DND-41 (cell line): ENCODE measurements around the gene IL12RB2.

Experiments
- ATAC-seq: fragments of 200-7000 bp; cut with Tn5 transposase; 3 replicates; pipeline ENCODE4 v1.9.1; 2021; ENCODE audit warnings: low read depth; ENCODE audit not compliant: insufficient read depth
- DNase-seq: peaks from one replicate; pipeline ENCODE4 v3.0.0-alpha.2; 2020
- H2AFZ ChIP-seq: 2 replicates; pipeline ENCODE4 v1.6.0; 2012; ENCODE audit warnings: low read depth, low read length
- H3K27ac ChIP-seq: 2 replicates; pipeline ENCODE4 v1.5.1; 2012; ENCODE audit warnings: low read length, inconsistent platforms
- H3K27me3 ChIP-seq: fragments of 200-600 bp; sonication (generic); 2 replicates; pipeline ENCODE4 v1.6.0; 2012; ENCODE audit warnings: low read length, mild to moderate bottlenecking, inconsistent platforms; ENCODE audit not compliant: insufficient read depth, poor library complexity
- H3K36me3 ChIP-seq: 2 replicates; pipeline ENCODE4 v1.5.1; 2012; ENCODE audit warnings: low read length, inconsistent platforms; ENCODE audit not compliant: insufficient read depth
- H3K4me1 ChIP-seq: 2 replicates; pipeline ENCODE4 v1.5.1; 2012; ENCODE audit warnings: mild to moderate bottlenecking, low read length; ENCODE audit not compliant: insufficient read depth
- H3K4me2 ChIP-seq: 2 replicates; pipeline ENCODE4 v1.6.0; 2012; ENCODE audit warnings: mild to moderate bottlenecking, moderate library complexity, low read length, inconsistent platforms; ENCODE audit not compliant: insufficient read depth
- H3K4me3 ChIP-seq, 2 experiments: fragments of 200-600 bp in 1 of 2; shearing (Covaris generic) in 1 of 2; 2 replicates each; pipeline ENCODE4 v1.5.1; 2012 to 2016; ENCODE audit warnings: inconsistent platforms in 2 of 2, low read length in 2 of 2, mild to moderate bottlenecking in 2 of 2, low read depth in 1 of 2, moderate library complexity in 1 of 2
- H3K79me2 ChIP-seq: 2 replicates; pipeline ENCODE4 v1.6.0; 2012; ENCODE audit warnings: low read length, inconsistent platforms; ENCODE audit not compliant: insufficient read depth
- H3K9ac ChIP-seq: 2 replicates; pipeline ENCODE4 v1.6.0; 2012; ENCODE audit warnings: low read depth, mild to moderate bottlenecking, inconsistent platforms, low read length, moderate library complexity
- H3K9me3 ChIP-seq: 2 replicates; pipeline ENCODE4 v1.5.1; 2012; ENCODE audit warnings: low read length, moderate library complexity, mild to moderate bottlenecking, inconsistent platforms; ENCODE audit not compliant: insufficient read depth, severe bottlenecking
- H4K20me1 ChIP-seq: 2 replicates; pipeline ENCODE4 v1.6.0; 2012; ENCODE audit warnings: low read length; ENCODE audit not compliant: insufficient read depth
- CTCF ChIP-seq: IDR thresholded peaks from 2 replicates; pipeline ENCODE4 v1.5.1; 2012; ENCODE audit warnings: borderline replicate concordance, low read length, moderate library complexity, mild to moderate bottlenecking; ENCODE audit not compliant: poor library complexity, severe bottlenecking; ENCODE audit errors: extremely low read depth
- EZH2 ChIP-seq: IDR thresholded peaks from 3 replicates; pipeline ENCODE4 v1.6.1; 2012; ENCODE audit warnings: borderline replicate concordance, low read depth, mild to moderate bottlenecking, moderate library complexity, low read length, inconsistent platforms; ENCODE audit not compliant: severe bottlenecking

IL12RB2 gene

GRCh38 chr1:67307251-67308060 lies at the start of gene IL12RB2:
Gene IL12RB2, plus strand, starts transcription at chr1:67307873. Its CDS starts 12,496 bp downstream, at chr1:67320369.
- Histone ChIP-seq H3K27ac (no peak within 1 kb of the TSS), H3K4me3 (no peak within 1 kb of the TSS), H3K4me1 (no peaks in the 10 kb centered on the region), H3K27me3 (no peaks in the 10 kb centered on the region), H3K9me3 (no peaks in the 10 kb centered on the region), H3K36me3 (no peaks in the 10 kb centered on the region), H3K4me2 (no peak within 1 kb of the TSS), H2AFZ (no peak within 1 kb of the TSS), H3K79me2 (no peaks in the 10 kb centered on the region), H3K9ac (no peak within 1 kb of the TSS), H4K20me1 (no peaks in the 10 kb centered on the region)
- ATAC-seq: no peak
- DNase-seq: no peak
- TF ChIP-seq CTCF (no peak), EZH2 (no peak)

GRCh38 chr1:67261680-67262079 lies 46.0 kb upstream of the IL12RB2 start:
- Histone ChIP-seq H3K9ac (no peak overlapping the region), H3K79me2 (no peaks in the 10 kb centered on the region), H4K20me1 (no peaks in the 10 kb centered on the region), H3K27ac (no peak overlapping the region), H3K4me1 (no peaks in the 10 kb centered on the region), H3K4me2 (no peak overlapping the region), H3K27me3 (no peaks in the 10 kb centered on the region), H2AFZ (no peak overlapping the region), H3K36me3 (no peaks in the 10 kb centered on the region), H3K9me3 (no peaks in the 10 kb centered on the region), H3K4me3 (no peak overlapping the region)
- TF ChIP-seq CTCF (peak; percentile 22), EZH2 (no peak)
- DNase-seq (peak; percentile 21), ATAC-seq (peak; percentile 67)

- no peaks in the 10 kb centered on the region for H3K9me3 ChIP-seq
- TF ChIP-seq CTCF (no peak), EZH2 (no peak)
- H3K79me2 ChIP-seq: no peaks in the 10 kb centered on the region
- no peak overlapping the region for H2AFZ ChIP-seq
- H3K4me3 ChIP-seq: no peak overlapping the region
- no peak for ATAC-seq
- no peaks in the 10 kb centered on the region for H3K27me3 ChIP-seq
- no peak overlapping the region for H3K27ac ChIP-seq
- H3K36me3 ChIP-seq: no peaks in the 10 kb centered on the region
- DNase-seq: no peak
- H4K20me1 ChIP-seq: no peaks in the 10 kb centered on the region
- no peaks in the 10 kb centered on the region for H3K4me1 ChIP-seq
- no peak overlapping the region for H3K9ac ChIP-seq
- H3K4me2 ChIP-seq: no peak overlapping the region
These were observed 44.9 kb upstream of the IL12RB2 start for GRCh38 chr1:67262735-67263134.
